ENCODE measurements around the gene MS4A4E. TPM values are rescaled to one million over a fixed set of nuclear protein-coding genes. Genes with fewer than 3 reads are reported as not detected.

Gene MS4A4E
- polyA plus RNA-seq, 1 donor (not counting 4 experiments of a cell fraction or from before 2014, with no cell fraction given) = not detected

- TF ChIP-seq EZH2 (IDR thresholded peaks at IDR 0.05; ENCODE audit: low read length) = no peak
- TF ChIP-seq CTCF (optimal IDR thresholded peaks at IDR 0.05 in 1 of 3, IDR thresholded peaks at IDR 0.05 in 1 of 3, conservative IDR thresholded peaks at IDR 0.05 in 1 of 3; ENCODE audit: extremely low read depth in 1 of 3, insufficient read depth in 2 of 3, low read length in 3 of 3) = no peak
- DNase-seq (ENCODE audit: low read depth, low spot score) = no peak
- no peaks in the 10 kb centered on the region for H3K79me2 ChIP-seq (ENCODE audit: control insufficient read depth, insufficient read depth, low read length)
- H3K36me3 ChIP-seq (ENCODE audit: control insufficient read depth in 2 of 2, extremely low read depth in 1 of 2, insufficient read depth in 2 of 2, low read length in 2 of 2) = no peaks in the 10 kb centered on the region
- dilution Hi-C loops (cut with MboI; ENCODE audit: extremely low pct_ligation_motif_present, low sequenced_read_pairs) = no loop called here
- H2AFZ ChIP-seq (ENCODE audit: control insufficient read depth, low read length) = no peak overlapping the region
- FAIRE-seq = no peak
- H3K9me1 ChIP-seq (ENCODE audit: control insufficient read depth, extremely low read depth, insufficient read depth, low read length) = no peaks in the 10 kb centered on the region
- no peaks in the 10 kb centered on the region for H4K20me1 ChIP-seq (ENCODE audit: control insufficient read depth, extremely low read depth, insufficient read depth, low read length)
- H3K4me3 ChIP-seq (ENCODE audit: control insufficient read depth in 2 of 3, extremely low read depth in 1 of 3, insufficient read depth in 2 of 3, low read depth in 1 of 3, low read length in 3 of 3) = no peak overlapping the region
- no peaks in the 10 kb centered on the region for H3K27me3 ChIP-seq (ENCODE audit: control insufficient read depth, extremely low read depth, insufficient read depth, low read length)
- no peaks in the 10 kb centered on the region for H3K9me3 ChIP-seq (ENCODE audit: control insufficient read depth, low read depth, low read length)
- no peaks in the 10 kb centered on the region for H3K4me1 ChIP-seq (ENCODE audit: control insufficient read depth, extremely low read depth, insufficient read depth, low read length)
- H3K4me2 ChIP-seq (ENCODE audit: control insufficient read depth, extremely low read depth, insufficient read depth, low read depth, low read length) = no peak overlapping the region
- H3K27ac ChIP-seq (ENCODE audit: control insufficient read depth, insufficient read depth, low read length) = no peak overlapping the region
- H3K9ac ChIP-seq (ENCODE audit: control insufficient read depth, extremely low read depth, insufficient read depth, low read length) = no peak overlapping the region
These were observed 34.0 kb downstream of the MS4A4E start for GRCh38 chr11:60208951-60209350.

DNA sequence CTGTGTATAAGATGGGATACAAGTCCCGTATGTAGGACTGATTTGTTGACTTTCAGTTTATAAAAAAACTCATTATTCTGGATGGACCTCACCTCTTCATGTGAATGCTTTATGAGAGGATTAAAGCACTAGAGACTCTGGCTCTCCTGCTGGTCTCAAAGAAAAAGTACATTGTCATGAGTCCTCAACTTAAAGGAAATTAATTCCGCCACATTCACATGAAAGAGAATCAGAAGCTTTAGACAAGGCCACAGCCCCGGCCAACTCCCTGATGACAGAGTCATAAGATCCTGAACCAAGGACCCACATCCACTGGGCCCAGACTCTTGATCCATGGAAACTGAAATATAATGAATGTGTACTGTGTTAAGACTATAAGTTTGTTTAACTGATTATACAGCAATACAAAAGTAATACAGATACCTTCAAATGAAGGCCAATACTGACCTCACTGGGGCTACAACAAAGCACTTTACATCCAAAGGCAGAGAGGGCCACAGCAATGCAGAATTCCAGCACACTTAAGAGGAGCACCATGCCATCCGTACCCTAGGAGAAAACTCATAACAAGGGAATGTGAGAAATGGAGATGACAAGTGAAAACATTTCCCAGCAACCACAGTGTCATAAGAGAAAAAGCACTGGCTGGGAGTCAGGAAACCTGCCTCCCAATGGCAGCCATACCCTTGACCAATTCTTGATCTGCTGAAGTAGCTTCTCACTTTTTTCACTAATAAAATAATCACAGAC is 34.6 kb downstream of the MS4A4E start:
- DNase-seq (ENCODE audit: low read depth, low spot score) = no peak
- Histone ChIP-seq H3K9me1 (ENCODE audit: control insufficient read depth, extremely low read depth, insufficient read depth, low read length) (no peaks in the 10 kb centered on the region), H3K4me2 (ENCODE audit: control insufficient read depth, extremely low read depth, insufficient read depth, low read depth, low read length) (no peak overlapping the region), H3K4me3 (ENCODE audit: control insufficient read depth in 2 of 3, extremely low read depth in 1 of 3, insufficient read depth in 2 of 3, low read depth in 1 of 3, low read length in 3 of 3) (no peak overlapping the region), H3K27me3 (ENCODE audit: control insufficient read depth, extremely low read depth, insufficient read depth, low read length) (no peaks in the 10 kb centered on the region), H3K27ac (ENCODE audit: control insufficient read depth, insufficient read depth, low read length) (no peak overlapping the region), H3K9me3 (ENCODE audit: control insufficient read depth, low read depth, low read length) (no peaks in the 10 kb centered on the region), H4K20me1 (ENCODE audit: control insufficient read depth, extremely low read depth, insufficient read depth, low read length) (no peaks in the 10 kb centered on the region), H2AFZ (ENCODE audit: control insufficient read depth, low read length) (no peak overlapping the region), H3K79me2 (ENCODE audit: control insufficient read depth, insufficient read depth, low read length) (no peaks in the 10 kb centered on the region), H3K9ac (ENCODE audit: control insufficient read depth, extremely low read depth, insufficient read depth, low read length) (no peak overlapping the region), H3K4me1 (ENCODE audit: control insufficient read depth, extremely low read depth, insufficient read depth, low read length) (no peaks in the 10 kb centered on the region), H3K36me3 (ENCODE audit: control insufficient read depth in 2 of 2, extremely low read depth in 1 of 2, insufficient read depth in 2 of 2, low read length in 2 of 2) (no peaks in the 10 kb centered on the region)
- no peak for FAIRE-seq
- dilution Hi-C loops (cut with MboI; ENCODE audit: extremely low pct_ligation_motif_present, low sequenced_read_pairs) = no loop called here
- no peak for TF ChIP-seq CTCF (optimal IDR thresholded peaks at IDR 0.05 in 1 of 3, IDR thresholded peaks at IDR 0.05 in 1 of 3, conservative IDR thresholded peaks at IDR 0.05 in 1 of 3; ENCODE audit: extremely low read depth in 1 of 3, insufficient read depth in 2 of 3, low read length in 3 of 3)
- no peak for TF ChIP-seq EZH2 (IDR thresholded peaks at IDR 0.05; ENCODE audit: low read length)
